HEK293T (cell line): Measurements from ENCODE around the gene APP.

Source experiments
- CTCF ChIA-PET: fragments of 350-600 bp; formaldehyde crosslinking; extraction: SDS; loops from one replicate; lab custom pipeline; 2021; ENCODE audit warnings: antibody characterized with exemption, inconsistent platforms; lab: Yijun Ruan, JAX
- POLR2A ChIA-PET: fragments of 350-600 bp; formaldehyde crosslinking; extraction: SDS; loops from one replicate; lab custom pipeline; 2020; ENCODE audit warnings: antibody characterized with exemption, inconsistent platforms; lab: Yijun Ruan, JAX
- DNase-seq: peaks from one replicate; pipeline ENCODE4 v3.0.0; 2012; ENCODE audit warnings: mixed read lengths; ENCODE audit errors: extremely low spot score
- ARNT ChIP-seq: fragments of 450-650 bp; IDR thresholded peaks from 2 replicates; pipeline ENCODE4 v1.6.1; 2017; ENCODE audit warnings: mild to moderate bottlenecking
- BHLHE40 ChIP-seq: fragments of 450-650 bp; IDR thresholded peaks from 2 replicates; pipeline ENCODE4 v1.6.1; 2016; ENCODE audit warnings: mild to moderate bottlenecking, moderate library complexity, borderline replicate concordance
- CTBP1 ChIP-seq: fragments of 450-650 bp; IDR thresholded peaks from 2 replicates; pipeline ENCODE4 v1.6.1; 2016; ENCODE audit warnings: borderline replicate concordance
- ELF4 ChIP-seq: fragments of 450-650 bp; IDR thresholded peaks from 2 replicates; pipeline ENCODE4 v1.6.1; 2017; ENCODE audit warnings: antibody characterized with exemption
- FOXA1 ChIP-seq: fragments of 450-650 bp; IDR thresholded peaks from 2 replicates; pipeline ENCODE4 v1.6.1; 2016; ENCODE audit warnings: mild to moderate bottlenecking
- FOXK2 ChIP-seq: fragments of 450-650 bp; IDR thresholded peaks from 2 replicates; pipeline ENCODE4 v1.6.1; 2016; ENCODE audit warnings: mild to moderate bottlenecking
- FOXM1 ChIP-seq: fragments of 450-650 bp; IDR thresholded peaks from 2 replicates; pipeline ENCODE4 v1.6.1; 2017; ENCODE audit warnings: mild to moderate bottlenecking, borderline replicate concordance
- HDGF ChIP-seq: fragments of 450-650 bp; IDR thresholded peaks from 2 replicates; pipeline ENCODE4 v1.6.1; 2017; ENCODE audit warnings: antibody characterized with exemption, borderline replicate concordance
- L3MBTL2 ChIP-seq: fragments of 450-650 bp; conservative IDR thresholded peaks from 2 replicates; pipeline ENCODE4 v1.6.1; 2016; ENCODE audit warnings: mild to moderate bottlenecking
- LEF1 ChIP-seq: fragments of 450-650 bp; IDR thresholded peaks from 2 replicates; pipeline ENCODE4 v1.6.1; 2017; ENCODE audit warnings: mild to moderate bottlenecking, borderline replicate concordance
- NFRKB ChIP-seq: fragments of 450-650 bp; IDR thresholded peaks from 2 replicates; pipeline ENCODE4 v1.6.1; 2016; ENCODE audit warnings: mild to moderate bottlenecking, moderate library complexity
- PKNOX1 ChIP-seq: fragments of 450-650 bp; IDR thresholded peaks from 2 replicates; pipeline ENCODE4 v1.6.1; 2016
- SP1 ChIP-seq: fragments of 450-650 bp; IDR thresholded peaks from 2 replicates; pipeline ENCODE4 v1.6.1; 2017
- SUZ12 ChIP-seq: fragments of 450-650 bp; IDR thresholded peaks from 2 replicates; pipeline ENCODE4 v1.6.1; 2016; ENCODE audit warnings: mild to moderate bottlenecking
- TARDBP ChIP-seq: fragments of 450-650 bp; IDR thresholded peaks from 2 replicates; pipeline ENCODE4 v1.6.1; 2016
- ZNF384 ChIP-seq: fragments of 450-650 bp; IDR thresholded peaks from 2 replicates; pipeline ENCODE4 v1.6.1; 2016

APP gene

GRCh38 chr21:26011292-26011940, 159.2 kb downstream of the APP start:
- no peak for DNase-seq
- TF ChIP-seq FOXM1 (no peak), LEF1 (no peak)
- ChIA-PET POLR2A (no interaction called here), CTCF (no interaction called here)

GRCh38 chr21:26007951-26008498, 162.5 kb downstream of the APP start:
- no peak for DNase-seq
- TF ChIP-seq FOXA1, result no peak
- POLR2A ChIA-PET, result no interaction called here
- CTCF ChIA-PET, result no interaction called here

- no peak for DNase-seq
- ChIA-PET CTCF (no interaction called here), POLR2A (no interaction called here)
- TF ChIP-seq FOXA1 (no peak), SUZ12 (no peak), ARNT (no peak), ZNF384 (no peak), PKNOX1 (no peak), LEF1 (no peak), CTBP1 (no peak), FOXK2 (no peak), SP1 (no peak)
Measured at GRCh38 chr21:26005464-26005863, 165.1 kb downstream of the APP start.

- POLR2A ChIA-PET, result no interaction called here
- CTCF ChIA-PET, result no interaction called here
- DNase-seq, result no peak
- no peak for TF ChIP-seq ZNF384
- no peak for TF ChIP-seq TARDBP
- no peak for TF ChIP-seq LEF1
- no peak for TF ChIP-seq SP1
- no peak for TF ChIP-seq HDGF
- TF ChIP-seq ELF4, result no peak
- no peak for TF ChIP-seq SUZ12
- TF ChIP-seq L3MBTL2, result no peak
- no peak for TF ChIP-seq FOXA1
- no peak for TF ChIP-seq PKNOX1
- TF ChIP-seq ARNT, result no peak
Measured at GRCh38 chr21:26003404-26003803, 167.2 kb downstream of the APP start.

GRCh38 chr21:26001356-26001755, 169.2 kb downstream of the APP start:
- no peak for DNase-seq
- TF ChIP-seq TARDBP, result no peak
- TF ChIP-seq FOXA1, result no peak
- TF ChIP-seq NFRKB, result no peak
- TF ChIP-seq LEF1, result no peak
- TF ChIP-seq SUZ12, result no peak
- TF ChIP-seq ELF4, result no peak
- TF ChIP-seq ARNT, result no peak
- no peak for TF ChIP-seq L3MBTL2
- TF ChIP-seq FOXM1, result no peak
- no peak for TF ChIP-seq HDGF
- no peak for TF ChIP-seq FOXK2
- no peak for TF ChIP-seq BHLHE40
- TF ChIP-seq ZNF384, result no peak
- TF ChIP-seq CTBP1, result no peak
- no peak for TF ChIP-seq SP1
- TF ChIP-seq PKNOX1, result no peak
- POLR2A ChIA-PET, result no interaction called here
- CTCF ChIA-PET, result no interaction called here

GRCh38 chr21:25999921-26000582, 170.5 kb downstream of the APP start:
- no peak for TF ChIP-seq FOXA1
- TF ChIP-seq CTBP1, result no peak
- TF ChIP-seq NFRKB, result no peak
- TF ChIP-seq LEF1, result no peak
- TF ChIP-seq BHLHE40, result no peak
- no peak for TF ChIP-seq TARDBP
- no peak for TF ChIP-seq FOXK2
- TF ChIP-seq L3MBTL2, result no peak
- TF ChIP-seq HDGF, result no peak
- no peak for TF ChIP-seq ARNT
- TF ChIP-seq SUZ12, result no peak
- TF ChIP-seq ZNF384, result no peak
- TF ChIP-seq FOXM1, result no peak
- TF ChIP-seq SP1, result no peak
- TF ChIP-seq PKNOX1, result no peak
- no peak for TF ChIP-seq ELF4
- ChIA-PET CTCF (no interaction called here), POLR2A (no interaction called here)
- DNase-seq, result no peak
